Activated B cell treated with CpG ODN at 0.5 μM for 24 hours (primary cell): ENCODE results near the gene BRIP1. TPM values are rescaled to one million over a fixed set of nuclear protein-coding genes. Genes with fewer than 3 reads are reported as not detected.
"Not testable (repeated sequence)": the region's sequence is repeated elsewhere in the genome, so short reads cannot be mapped to it uniquely, and the experiment has no call there.

Source experiments
- ATAC-seq: fragments of 200-7000 bp; cut with Tn5 transposase; one replicate; pipeline ENCODE4 v1.10.0; 2021; ENCODE audit warnings: low read depth, mild to moderate bottlenecking, moderate library complexity
- CTCF ChIA-PET: fragments of 350-600 bp; sonication (Branson Sonifier 250); formaldehyde crosslinking; loops from one replicate; lab custom pipeline; 2021; ENCODE audit warnings: antibody characterized with exemption; lab: Charles Lee
- POLR2A ChIA-PET: fragments of 350-600 bp; sonication (Branson Sonifier 250); formaldehyde crosslinking; loops from one replicate; lab custom pipeline; 2021; ENCODE audit warnings: antibody characterized with exemption; lab: Charles Lee
- DNase-seq: peaks from one replicate; pipeline ENCODE4 v3.0.0; 2022
- H3K27ac Mint-ChIP-seq: one replicate; pipeline ENCODE4 v1.8.0; 2020; ENCODE audit warnings: mixed read lengths
- H3K27me3 Mint-ChIP-seq: one replicate; pipeline ENCODE4 v1.8.0; 2021; ENCODE audit warnings: mixed read lengths
- H3K36me3 Mint-ChIP-seq: one replicate; pipeline ENCODE4 v1.8.0; 2021; ENCODE audit warnings: low read depth, mixed read lengths
- H3K4me1 Mint-ChIP-seq: one replicate; pipeline ENCODE4 v1.8.0; 2021; ENCODE audit warnings: mixed read lengths
- H3K4me3 Mint-ChIP-seq: one replicate; pipeline ENCODE4 v1.8.0; 2020; ENCODE audit warnings: mild to moderate bottlenecking, mixed read lengths
- H3K9me3 Mint-ChIP-seq: one replicate; pipeline ENCODE4 v1.8.0; 2020; ENCODE audit warnings: mixed read lengths
- intact Hi-C: fragments of 100-400 bp; cut with micrococcal nuclease; formaldehyde crosslinking; loops from one replicate; pipeline ENCODE4 v1.15.1; 2024
- total RNA-seq: library from RNA; stranded (reverse); gene quantifications from 2 replicates; pipeline ENCODE4 v1.2.3, GENCODE V29; 2022
- TF ChIP-seq, protein P1 (sequence below): fragments of 200-600 bp; IDR thresholded peaks from one replicate; pipeline ENCODE4 v1.8.0; 2022; ENCODE audit warnings: antibody characterized with exemption, mild to moderate bottlenecking

The BRIP1 gene
- total RNA-seq, 1 donor from 2014 or later, result 2.5 TPM

DNA sequence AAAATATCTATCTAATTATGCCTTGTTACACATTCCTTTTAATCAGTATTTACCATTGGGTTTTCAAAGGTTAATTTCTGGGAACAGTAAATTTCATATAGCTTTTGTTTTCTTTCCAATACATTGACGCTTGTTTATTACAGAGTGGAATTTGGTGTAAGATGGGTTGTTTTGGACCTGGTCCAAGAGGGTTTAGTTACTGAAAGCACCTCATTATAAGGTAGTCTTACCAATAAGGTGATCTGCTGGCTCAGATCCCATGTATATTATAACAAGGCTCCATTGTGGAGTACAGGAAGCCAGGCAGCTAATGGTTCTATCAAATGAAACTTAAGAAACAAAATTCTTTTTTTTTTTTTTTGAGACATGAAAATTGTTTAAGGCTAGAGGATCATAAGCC is 185.0 kb downstream of the BRIP1 start:
- POLR2A ChIA-PET, result no interaction called here
- Mint-ChIP-seq H3K4me3 (no peak overlapping the region), H3K9me3 (peaks cover 2% of the 10 kb centered on the region), H3K36me3 (no peaks in the 10 kb centered on the region), H3K27ac (no peak overlapping the region), H3K4me1 (no peaks in the 10 kb centered on the region), H3K27me3 (no peaks in the 10 kb centered on the region)
- ATAC-seq, result no peak
- intact Hi-C loops, result no loop called here
- CTCF ChIA-PET, result no interaction called here
- no peak for DNase-seq
- TF ChIP-seq, protein P1, sequence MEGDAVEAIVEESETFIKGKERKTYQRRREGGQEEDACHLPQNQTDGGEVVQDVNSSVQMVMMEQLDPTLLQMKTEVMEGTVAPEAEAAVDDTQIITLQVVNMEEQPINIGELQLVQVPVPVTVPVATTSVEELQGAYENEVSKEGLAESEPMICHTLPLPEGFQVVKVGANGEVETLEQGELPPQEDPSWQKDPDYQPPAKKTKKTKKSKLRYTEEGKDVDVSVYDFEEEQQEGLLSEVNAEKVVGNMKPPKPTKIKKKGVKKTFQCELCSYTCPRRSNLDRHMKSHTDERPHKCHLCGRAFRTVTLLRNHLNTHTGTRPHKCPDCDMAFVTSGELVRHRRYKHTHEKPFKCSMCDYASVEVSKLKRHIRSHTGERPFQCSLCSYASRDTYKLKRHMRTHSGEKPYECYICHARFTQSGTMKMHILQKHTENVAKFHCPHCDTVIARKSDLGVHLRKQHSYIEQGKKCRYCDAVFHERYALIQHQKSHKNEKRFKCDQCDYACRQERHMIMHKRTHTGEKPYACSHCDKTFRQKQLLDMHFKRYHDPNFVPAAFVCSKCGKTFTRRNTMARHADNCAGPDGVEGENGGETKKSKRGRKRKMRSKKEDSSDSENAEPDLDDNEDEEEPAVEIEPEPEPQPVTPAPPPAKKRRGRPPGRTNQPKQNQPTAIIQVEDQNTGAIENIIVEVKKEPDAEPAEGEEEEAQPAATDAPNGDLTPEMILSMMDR, result no peak

DNA sequence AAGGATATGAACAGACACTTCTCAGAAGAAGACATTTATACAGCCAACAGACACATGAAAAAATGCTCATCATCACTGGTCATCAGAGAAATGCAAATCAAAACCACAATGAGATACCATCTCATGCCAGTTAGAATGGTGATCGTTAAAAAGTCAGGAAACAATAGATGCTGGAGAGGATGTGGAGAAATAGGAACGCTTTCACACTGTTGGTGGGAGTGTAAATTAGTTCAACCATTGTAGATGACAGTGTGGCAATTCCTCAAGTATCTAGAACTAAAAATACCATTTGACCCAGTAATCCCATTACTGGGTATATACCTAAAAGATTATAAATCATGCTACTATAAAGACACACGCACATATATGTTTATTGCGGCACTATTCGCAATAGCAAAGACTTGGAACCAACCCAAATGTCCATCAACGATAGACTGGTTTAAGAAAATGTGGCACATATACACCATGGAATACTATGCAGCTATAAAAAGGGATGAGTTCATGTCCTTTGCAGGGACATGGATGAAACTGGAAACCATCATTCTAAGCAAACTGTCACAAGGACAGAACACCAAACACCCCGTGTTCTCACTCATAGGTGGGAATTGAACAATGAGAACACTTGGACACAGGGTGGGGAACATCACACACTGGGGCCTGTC is 186.0 kb downstream of the BRIP1 start:
- ATAC-seq, intact Hi-C loops, H3K9me3 Mint-ChIP-seq, H3K4me1 Mint-ChIP-seq, POLR2A ChIA-PET, H3K4me3 Mint-ChIP-seq, H3K36me3 Mint-ChIP-seq, CTCF ChIA-PET, H3K27ac Mint-ChIP-seq, H3K27me3 Mint-ChIP-seq, DNase-seq: not testable (repeated sequence)

DNA sequence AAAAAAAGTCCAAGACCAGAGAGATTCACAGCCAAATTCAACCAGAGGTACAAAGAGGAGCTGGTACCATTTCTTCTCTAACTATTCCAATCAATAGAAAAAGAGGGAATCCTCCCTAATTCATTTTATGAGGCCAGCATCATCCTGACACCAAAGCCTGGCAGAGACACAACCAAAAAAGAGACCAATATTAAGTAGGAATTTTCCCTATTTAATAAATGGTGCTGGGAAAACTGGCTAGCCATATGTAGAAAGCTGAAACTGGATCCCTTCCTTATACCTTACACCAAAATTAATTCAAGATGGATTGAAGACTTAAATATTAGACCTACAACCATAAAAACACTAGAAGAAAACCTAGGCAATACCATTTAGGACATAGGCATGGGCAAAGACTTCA is 186.8 kb downstream of the BRIP1 start:
- ATAC-seq, DNase-seq, H3K4me3 Mint-ChIP-seq, H3K4me1 Mint-ChIP-seq, POLR2A ChIA-PET, H3K27ac Mint-ChIP-seq, H3K27me3 Mint-ChIP-seq, CTCF ChIA-PET, intact Hi-C loops, H3K9me3 Mint-ChIP-seq, H3K36me3 Mint-ChIP-seq: not testable (repeated sequence)

DNA sequence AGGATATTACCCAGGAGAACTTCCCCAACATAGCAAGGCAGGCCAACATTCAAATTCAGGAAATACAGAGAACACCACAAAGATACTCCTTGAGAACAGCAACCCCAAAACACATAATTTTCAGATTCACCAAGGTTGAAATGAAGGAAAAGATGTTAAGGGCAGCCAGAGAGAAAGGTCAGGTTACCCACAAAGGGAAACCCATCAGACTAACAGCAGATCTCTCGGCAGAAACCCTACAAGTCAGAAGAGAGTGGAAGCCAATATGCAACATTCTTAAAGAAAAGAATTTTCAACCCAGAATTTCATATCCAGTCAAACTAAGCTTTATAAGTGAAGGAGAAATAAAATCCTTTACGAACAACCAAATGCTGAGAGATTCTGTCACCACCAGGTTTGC is 188.7 kb downstream of the BRIP1 start:
- POLR2A ChIA-PET, ATAC-seq, H3K27ac Mint-ChIP-seq, H3K4me3 Mint-ChIP-seq, intact Hi-C loops, H3K9me3 Mint-ChIP-seq, H3K27me3 Mint-ChIP-seq, H3K36me3 Mint-ChIP-seq, DNase-seq, H3K4me1 Mint-ChIP-seq, CTCF ChIA-PET: not testable (repeated sequence)

DNA sequence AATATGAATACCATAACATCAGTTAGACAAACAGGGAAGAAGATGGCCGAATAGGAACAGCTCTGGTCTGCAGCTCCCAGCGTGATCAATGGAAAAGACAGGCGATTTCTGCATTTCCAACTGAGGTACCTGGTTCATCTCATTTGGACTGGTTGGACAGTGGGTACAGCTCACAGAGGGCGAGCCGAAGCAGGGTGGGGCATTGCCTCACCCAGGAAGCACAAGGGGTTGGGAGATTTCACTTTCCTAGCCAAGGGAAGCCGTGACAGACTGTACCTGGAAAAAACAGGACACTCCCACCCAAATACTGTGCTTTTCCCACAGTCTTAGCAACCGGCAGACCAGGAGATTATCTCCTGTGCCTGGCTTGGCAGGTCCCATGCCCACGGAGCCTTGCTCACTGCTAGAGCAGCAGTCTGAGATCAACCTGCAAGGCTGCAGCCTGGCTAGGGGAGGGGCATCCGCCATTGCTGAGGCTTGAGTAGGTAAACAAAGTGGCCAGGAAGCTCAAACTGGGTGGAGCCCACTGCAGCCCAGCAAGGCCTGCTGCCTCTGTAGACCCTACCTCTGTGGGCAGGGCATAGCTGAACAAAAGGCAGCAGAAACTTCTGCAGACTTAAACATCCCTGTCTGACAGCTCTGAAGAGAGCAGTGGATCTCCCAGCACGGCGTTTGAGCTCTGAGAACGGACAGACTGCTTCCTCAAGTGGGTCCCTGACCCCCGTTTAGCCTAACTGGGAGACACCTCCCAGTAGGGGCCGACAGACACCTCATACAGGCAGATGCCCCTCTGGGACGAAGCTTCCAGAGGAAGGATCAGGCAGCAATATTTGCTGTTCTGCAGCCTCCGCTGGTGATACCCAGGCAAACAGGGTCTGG is 190.1 kb downstream of the BRIP1 start:
- ATAC-seq, DNase-seq, intact Hi-C loops, H3K4me3 Mint-ChIP-seq, CTCF ChIA-PET, H3K27me3 Mint-ChIP-seq, H3K9me3 Mint-ChIP-seq, POLR2A ChIA-PET, H3K27ac Mint-ChIP-seq, H3K4me1 Mint-ChIP-seq, H3K36me3 Mint-ChIP-seq: not testable (repeated sequence)

DNA sequence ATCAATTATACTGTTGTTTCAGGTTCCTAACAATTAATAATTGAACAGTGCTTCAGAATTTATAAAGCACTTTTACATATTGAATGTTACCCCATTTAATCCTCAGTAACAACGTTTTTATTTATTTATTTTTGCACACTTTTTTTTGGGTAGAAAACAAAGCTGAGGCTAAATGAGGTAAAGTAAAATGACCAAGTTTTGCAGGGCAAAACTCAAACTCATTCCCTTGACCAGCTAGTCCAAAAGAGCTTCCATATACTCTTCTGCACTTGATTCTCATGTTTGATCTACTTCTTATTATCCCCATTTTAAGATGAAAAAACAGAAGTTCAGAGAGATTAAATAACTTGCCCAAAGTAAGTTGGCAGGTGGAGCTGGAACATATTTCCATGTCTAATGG is 191.2 kb downstream of the BRIP1 start:
- TF ChIP-seq, protein P1, result no peak
- no peak for DNase-seq

DNA sequence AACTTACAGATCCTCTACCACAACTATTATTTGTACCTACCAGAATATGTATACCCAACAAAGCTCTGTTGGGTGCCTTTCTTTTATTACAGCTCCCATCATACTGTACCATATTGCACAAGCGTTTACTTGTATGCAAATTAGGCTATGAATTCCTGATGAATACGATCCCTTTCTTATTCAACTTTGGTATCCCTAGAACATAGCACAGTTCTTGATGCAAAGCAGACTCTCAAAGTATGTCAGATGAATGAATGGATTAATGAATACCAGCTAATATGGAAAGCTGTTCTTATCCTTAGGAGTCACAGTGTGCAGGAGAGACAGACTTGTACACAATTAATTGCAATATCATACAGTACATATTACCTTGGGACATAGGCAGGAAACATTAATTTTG is 192.6 kb downstream of the BRIP1 start:
- H3K9me3 Mint-ChIP-seq, result peaks cover 5% of the 10 kb centered on the region
- CTCF ChIA-PET, result no interaction called here

More for the DNA sequence above, 191.2 kb downstream of the BRIP1 start:
- Mint-ChIP-seq H3K9me3 (peaks cover 3% of the 10 kb centered on the region), H3K4me1 (no peaks in the 10 kb centered on the region), H3K4me3 (no peak overlapping the region), H3K36me3 (no peaks in the 10 kb centered on the region), H3K27me3 (no peaks in the 10 kb centered on the region), H3K27ac (no peak overlapping the region)
- no peak for ATAC-seq
- CTCF ChIA-PET, result no interaction called here
- POLR2A ChIA-PET, result no interaction called here
- intact Hi-C loops, result no loop called here

More for the DNA sequence above, 192.6 kb downstream of the BRIP1 start:
- intact Hi-C loops, result no loop called here
- no peak for ATAC-seq
- no peak overlapping the region for H3K27ac Mint-ChIP-seq
- TF ChIP-seq, protein P1, result no peak
- H3K4me3 Mint-ChIP-seq, result no peak overlapping the region
- H3K4me1 Mint-ChIP-seq, result no peaks in the 10 kb centered on the region
- POLR2A ChIA-PET, result no interaction called here
- H3K36me3 Mint-ChIP-seq, result no peaks in the 10 kb centered on the region
- no peaks in the 10 kb centered on the region for H3K27me3 Mint-ChIP-seq
- no peak for DNase-seq
